ENCODE results near the gene OSBPL2. TPM values are rescaled to one million over a fixed set of nuclear protein-coding genes. Genes with fewer than 3 reads are reported as not detected.

The OSBPL2 gene
- total and polyA plus RNA-seq, 2 donors (not counting 3 experiments of a cell fraction or from before 2014, with no cell fraction given) = 13.1 to 33.0 TPM

- no peaks in the 10 kb centered on the region for H3K9me3 ChIP-seq (replicated peaks; ENCODE audit: control insufficient read depth, insufficient read depth, low read length)
- H3K4me2 ChIP-seq (ENCODE audit: insufficient read depth, low read length) = no peak overlapping the region
- FAIRE-seq (no peak), DNase-seq (ENCODE audit: low read depth, low spot score) (no peak)
- intact Hi-C loops (cut with micrococcal nuclease) (loop anchor here (5.0 kb wide), 1 partner anchor 86 kb away; no protein-coding TSS in a partner anchor), dilution Hi-C loops (cut with MboI; ENCODE audit: extremely low pct_ligation_motif_present, low sequenced_read_pairs) (no loop called here)
- H2AFZ ChIP-seq (ENCODE audit: low read depth, low read length) = no peak overlapping the region
- TF ChIP-seq EZH2 (IDR thresholded peaks at IDR 0.05; ENCODE audit: borderline replicate concordance, low read depth, low read length, severe bottlenecking) (no peak), POLR2AphosphoS5 (IDR thresholded peaks at IDR 0.05; ENCODE audit: insufficient read depth, low read depth, low read length) (no peak), MYC (IDR thresholded peaks at IDR 0.05; ENCODE audit: low read depth, low read length) (no peak), FOS (IDR thresholded peaks at IDR 0.05; ENCODE audit: borderline replicate concordance, insufficient read depth, low read length) (no peak), POLR2A (IDR thresholded peaks at IDR 0.05; ENCODE audit: low read depth, low read length) (no peak), JUN (IDR thresholded peaks at IDR 0.05; ENCODE audit: borderline replicate concordance, insufficient read depth, insufficient read length, low read depth) (no peak), GATA2 (IDR thresholded peaks at IDR 0.05; ENCODE audit: insufficient read depth, insufficient read length, low read depth, low read length) (no peak)
- TF ChIP-seq, protein P1, sequence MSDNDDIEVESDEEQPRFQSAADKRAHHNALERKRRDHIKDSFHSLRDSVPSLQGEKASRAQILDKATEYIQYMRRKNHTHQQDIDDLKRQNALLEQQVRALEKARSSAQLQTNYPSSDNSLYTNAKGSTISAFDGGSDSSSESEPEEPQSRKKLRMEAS (IDR thresholded peaks at IDR 0.05; ENCODE audit: insufficient read depth, insufficient read length) = no peak
- TF ChIP-seq, protein P2, sequence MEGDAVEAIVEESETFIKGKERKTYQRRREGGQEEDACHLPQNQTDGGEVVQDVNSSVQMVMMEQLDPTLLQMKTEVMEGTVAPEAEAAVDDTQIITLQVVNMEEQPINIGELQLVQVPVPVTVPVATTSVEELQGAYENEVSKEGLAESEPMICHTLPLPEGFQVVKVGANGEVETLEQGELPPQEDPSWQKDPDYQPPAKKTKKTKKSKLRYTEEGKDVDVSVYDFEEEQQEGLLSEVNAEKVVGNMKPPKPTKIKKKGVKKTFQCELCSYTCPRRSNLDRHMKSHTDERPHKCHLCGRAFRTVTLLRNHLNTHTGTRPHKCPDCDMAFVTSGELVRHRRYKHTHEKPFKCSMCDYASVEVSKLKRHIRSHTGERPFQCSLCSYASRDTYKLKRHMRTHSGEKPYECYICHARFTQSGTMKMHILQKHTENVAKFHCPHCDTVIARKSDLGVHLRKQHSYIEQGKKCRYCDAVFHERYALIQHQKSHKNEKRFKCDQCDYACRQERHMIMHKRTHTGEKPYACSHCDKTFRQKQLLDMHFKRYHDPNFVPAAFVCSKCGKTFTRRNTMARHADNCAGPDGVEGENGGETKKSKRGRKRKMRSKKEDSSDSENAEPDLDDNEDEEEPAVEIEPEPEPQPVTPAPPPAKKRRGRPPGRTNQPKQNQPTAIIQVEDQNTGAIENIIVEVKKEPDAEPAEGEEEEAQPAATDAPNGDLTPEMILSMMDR (IDR thresholded peaks at IDR 0.05; ENCODE audit: extremely low read depth in 1 of 2, insufficient read depth in 1 of 2, low read depth in 1 of 2, low read length in 2 of 2) = no peak
- no peak overlapping the region for H3K9ac ChIP-seq (replicated peaks; ENCODE audit: extremely low read depth, insufficient read depth, low read length)
- no peak overlapping the region for H3K27ac ChIP-seq (ENCODE audit: insufficient read depth, low read depth, low read length)
- no peaks in the 10 kb centered on the region for H4K20me1 ChIP-seq (replicated peaks; ENCODE audit: control insufficient read depth, extremely low read depth, insufficient read depth, low read length)
- CTCF ChIA-PET = no interaction called here
- POLR2A ChIA-PET = no interaction called here
- H3K9me1 ChIP-seq (replicated peaks; ENCODE audit: control insufficient read depth, extremely low read depth, insufficient read depth, low read length) = no peaks in the 10 kb centered on the region
- H3K4me1 ChIP-seq (ENCODE audit: control insufficient read depth, extremely low read depth, insufficient read depth, low read length) = peaks cover 19% of the 10 kb centered on the region
- H3K36me3 ChIP-seq (ENCODE audit: control insufficient read depth in 2 of 2, extremely low read depth in 1 of 2, insufficient read depth in 2 of 2, low read length in 2 of 2) = peaks cover 2 to 13% of the 10 kb centered on the region in 2 experiments
- H3K4me3 ChIP-seq (replicated peaks in 1 of 3; ENCODE audit: insufficient read depth in 1 of 3, low read depth in 1 of 3, low read length in 3 of 3) = no peak overlapping the region
- H3K27me3 ChIP-seq (ENCODE audit: control insufficient read depth in 2 of 2, insufficient read depth in 2 of 2, low read length in 2 of 2) = no peaks in the 10 kb centered on the region
- BruUV-seq (replicated peaks) = no TSS peak
- H3K79me2 ChIP-seq (ENCODE audit: control insufficient read depth, insufficient read depth, low read length) = no peaks in the 10 kb centered on the region
Measured at GRCh38 chr20:62287759-62288534, 49.6 kb downstream of the OSBPL2 start.

Measured in endothelial cell of umbilical vein (primary cell).